Fibroblast of mammary gland (primary cell): Measurements from ENCODE around the gene C11orf68.

Experiments
- DNase-seq: peaks from one replicate; pipeline ENCODE4 v3.0.0-alpha.2; 2010; ENCODE audit warnings: low read depth
- H3K4me3 ChIP-seq: 2 replicates; pipeline ENCODE4 v1.5.1; 2011; ENCODE audit warnings: low read depth, mild to moderate bottlenecking, low read length, moderate library complexity; ENCODE audit not compliant: control insufficient read depth
- TF ChIP-seq, protein P1 (sequence below): conservative IDR thresholded peaks from 2 replicates; pipeline ENCODE4 v1.5.1; 2011; ENCODE audit warnings: low read depth, low read length, inconsistent platforms; ENCODE audit not compliant: control insufficient read depth, insufficient read depth

C11orf68 gene

DNA sequence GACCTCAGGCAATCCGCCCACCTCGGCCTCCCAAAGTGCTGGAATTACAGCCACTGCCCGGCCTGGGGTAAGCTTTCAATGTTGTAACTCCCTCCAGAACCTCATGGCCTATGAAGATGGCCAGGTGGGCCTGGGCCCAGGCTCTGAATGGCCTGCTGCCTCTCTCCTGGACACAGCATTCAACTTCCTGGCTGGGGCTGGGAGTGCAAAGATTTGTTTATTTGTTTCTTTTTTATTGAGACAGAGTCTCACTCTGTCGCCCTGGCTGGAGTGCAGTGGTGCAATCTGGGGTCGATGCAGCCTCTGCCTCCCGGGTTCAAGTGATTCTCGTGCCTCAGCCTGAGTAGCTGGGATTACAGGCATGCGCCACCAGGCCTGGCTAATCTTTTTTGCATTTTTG is 25.9 kb upstream of the C11orf68 start:
- TF ChIP-seq, protein P1, sequence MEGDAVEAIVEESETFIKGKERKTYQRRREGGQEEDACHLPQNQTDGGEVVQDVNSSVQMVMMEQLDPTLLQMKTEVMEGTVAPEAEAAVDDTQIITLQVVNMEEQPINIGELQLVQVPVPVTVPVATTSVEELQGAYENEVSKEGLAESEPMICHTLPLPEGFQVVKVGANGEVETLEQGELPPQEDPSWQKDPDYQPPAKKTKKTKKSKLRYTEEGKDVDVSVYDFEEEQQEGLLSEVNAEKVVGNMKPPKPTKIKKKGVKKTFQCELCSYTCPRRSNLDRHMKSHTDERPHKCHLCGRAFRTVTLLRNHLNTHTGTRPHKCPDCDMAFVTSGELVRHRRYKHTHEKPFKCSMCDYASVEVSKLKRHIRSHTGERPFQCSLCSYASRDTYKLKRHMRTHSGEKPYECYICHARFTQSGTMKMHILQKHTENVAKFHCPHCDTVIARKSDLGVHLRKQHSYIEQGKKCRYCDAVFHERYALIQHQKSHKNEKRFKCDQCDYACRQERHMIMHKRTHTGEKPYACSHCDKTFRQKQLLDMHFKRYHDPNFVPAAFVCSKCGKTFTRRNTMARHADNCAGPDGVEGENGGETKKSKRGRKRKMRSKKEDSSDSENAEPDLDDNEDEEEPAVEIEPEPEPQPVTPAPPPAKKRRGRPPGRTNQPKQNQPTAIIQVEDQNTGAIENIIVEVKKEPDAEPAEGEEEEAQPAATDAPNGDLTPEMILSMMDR = no peak
- no peak for DNase-seq
- H3K4me3 ChIP-seq = no peak overlapping the region

DNA sequence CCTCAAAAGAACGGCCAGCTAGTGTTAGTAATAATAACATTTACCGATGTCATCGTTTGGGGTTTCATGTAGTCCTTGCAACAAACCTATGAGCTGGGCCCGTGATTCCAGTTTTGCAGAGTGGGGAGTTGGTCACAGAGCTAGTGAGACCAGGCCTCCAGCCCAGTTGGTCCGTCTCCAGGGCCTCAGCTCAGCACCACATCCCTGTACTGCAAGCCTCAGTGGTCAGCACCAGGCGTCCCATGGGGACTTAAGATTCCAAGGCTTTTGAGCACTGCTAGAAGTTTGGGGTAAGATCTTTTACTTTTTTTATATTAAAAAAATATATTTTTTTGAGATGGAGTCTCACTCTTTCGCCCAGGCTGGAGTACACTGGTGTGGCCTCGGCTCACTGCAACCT is 25.3 kb upstream of the C11orf68 start:
- no peak for DNase-seq
- TF ChIP-seq, protein P1 = no peak
- H3K4me3 ChIP-seq = no peak overlapping the region

DNA sequence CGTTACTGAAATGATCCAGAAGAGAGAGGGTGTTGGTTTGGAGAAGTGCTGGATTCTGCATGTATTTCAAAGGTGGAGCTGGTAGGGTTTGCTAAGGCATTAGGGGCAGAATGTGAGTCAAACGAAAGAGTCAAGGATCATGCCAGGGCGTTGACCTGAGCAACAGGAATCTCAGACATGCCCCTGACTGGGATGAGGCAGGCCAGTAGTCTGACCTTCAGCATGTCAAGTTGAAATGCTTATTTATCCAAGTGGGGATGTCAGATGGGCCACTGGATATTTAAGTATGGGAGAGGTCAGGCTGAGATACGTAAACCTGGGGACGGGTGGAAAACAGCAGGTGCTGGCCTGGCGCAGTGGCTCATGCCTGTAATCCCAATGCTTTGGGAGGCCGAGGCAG is 23.7 kb upstream of the C11orf68 start:
- TF ChIP-seq, protein P1 = no peak
- DNase-seq = no peak
- no peak overlapping the region for H3K4me3 ChIP-seq

DNA sequence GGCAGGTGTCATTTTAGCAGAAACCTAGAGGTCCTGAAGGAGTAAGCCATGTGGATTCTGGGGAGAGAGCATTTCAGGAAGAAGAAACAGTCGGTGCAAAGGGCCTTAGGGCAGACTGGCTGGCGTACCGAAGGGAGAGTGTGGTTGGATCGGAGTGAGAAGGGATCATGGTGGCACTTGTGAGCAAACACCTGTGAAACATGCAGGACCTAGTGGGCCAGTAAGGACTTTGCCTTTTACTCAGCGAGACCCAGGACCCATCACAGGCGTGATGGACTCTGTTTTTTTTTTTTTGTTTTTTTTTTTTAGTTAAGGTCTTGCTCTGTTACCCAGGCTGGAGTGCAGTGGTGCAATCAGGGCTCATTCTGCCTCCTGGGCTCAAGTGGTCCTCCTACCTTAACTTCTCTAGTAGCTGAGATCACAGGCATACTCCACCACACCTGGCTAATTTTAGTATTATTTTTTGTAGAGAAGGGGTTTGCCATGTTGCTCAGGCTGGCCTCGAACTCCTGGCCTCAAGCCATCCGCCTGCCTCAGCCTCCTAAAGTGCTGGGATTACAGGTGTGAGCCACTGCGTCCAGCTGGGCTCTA is 23.0 kb upstream of the C11orf68 start:
- DNase-seq = no peak
- H3K4me3 ChIP-seq = peak overlapping the region; percentile 1
- TF ChIP-seq, protein P1 = no peak

DNA sequence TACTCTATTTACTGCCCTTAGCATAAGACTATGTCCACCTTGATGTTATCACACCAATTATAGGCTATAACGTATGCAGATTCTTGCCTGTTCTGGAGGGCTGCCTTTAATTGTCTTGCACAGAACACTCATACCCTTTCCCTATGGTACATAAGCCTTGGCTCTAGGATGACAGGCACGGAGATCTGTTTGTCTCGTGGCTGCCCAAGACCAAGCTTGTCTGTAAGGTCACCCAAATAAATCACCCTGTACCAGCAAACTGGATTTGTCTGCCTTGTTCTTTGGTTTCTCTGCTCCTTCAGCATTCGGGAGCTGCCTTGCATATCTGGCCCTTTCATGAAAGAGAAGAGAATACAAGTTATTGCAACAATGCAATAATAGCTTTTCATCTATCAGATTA is 18.9 kb upstream of the C11orf68 start:
- DNase-seq = no peak
- TF ChIP-seq, protein P1 = no peak
- no peak overlapping the region for H3K4me3 ChIP-seq

DNA sequence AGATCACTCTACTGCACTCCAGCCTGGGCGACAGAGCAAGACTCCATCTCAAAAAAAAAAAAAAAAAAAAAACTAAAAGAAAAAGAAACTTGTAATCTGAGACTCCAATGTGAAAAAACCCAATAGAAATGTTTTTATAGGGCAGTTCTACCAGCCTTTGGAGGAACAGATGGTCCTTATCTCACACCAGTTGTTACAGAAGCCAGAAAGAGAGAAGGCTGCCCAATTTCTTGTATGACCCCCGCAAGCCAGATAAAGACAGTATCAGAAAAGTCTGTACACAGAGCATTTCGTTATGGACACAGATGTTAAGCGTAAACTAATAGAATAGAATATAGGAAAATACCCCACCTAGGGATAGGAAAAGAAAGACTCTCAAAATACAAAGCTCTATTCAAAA is 15.2 kb upstream of the C11orf68 start:
- H3K4me3 ChIP-seq = no peak overlapping the region
- TF ChIP-seq, protein P1 = no peak
- DNase-seq = no peak

DNA sequence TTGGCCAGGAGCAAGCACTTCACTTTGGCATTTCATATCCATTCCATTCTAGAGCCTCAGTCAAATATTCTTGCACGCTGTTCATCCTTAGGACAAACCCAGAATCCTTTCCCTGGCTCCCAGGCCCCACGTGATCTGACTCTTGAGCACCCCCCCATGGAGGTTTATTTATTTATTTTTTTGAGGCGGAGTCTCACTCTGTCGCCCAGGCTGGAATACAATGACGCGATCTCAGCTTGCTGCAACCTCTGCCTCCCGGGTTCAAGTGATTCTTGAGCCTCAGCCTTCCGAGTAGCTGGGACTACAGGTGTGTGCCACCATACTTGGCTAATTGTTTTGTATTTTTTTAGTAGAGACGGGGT is 13.7 kb upstream of the C11orf68 start:
- no peak for DNase-seq
- no peak overlapping the region for H3K4me3 ChIP-seq
- TF ChIP-seq, protein P1 = no peak
